SK-N-SH treated with all-trans-retinoic acid at 6 μM for 48 hours (cell line): Measurements from ENCODE around the gene TTC23.

Source experiments
- ATAC-seq: fragments of 200-7000 bp; cut with Tn5 transposase; 3 replicates; pipeline ENCODE4 v1.9.1; 2020; ENCODE audit warnings: mild to moderate bottlenecking, moderate library complexity
- ARNTL ChIP-seq: fragments of 450-650 bp; formaldehyde crosslinking; IDR thresholded peaks from 2 replicates; pipeline ENCODE4 v1.5.0; 2020; ENCODE audit warnings: low read depth, mild to moderate bottlenecking, moderate library complexity, borderline replicate concordance
- ESRRG ChIP-seq: fragments of 250-450 bp; sonication (Bioruptor Pico); IDR thresholded peaks from 2 replicates; pipeline ENCODE4 v1.6.1; 2021; ENCODE audit warnings: mild to moderate bottlenecking
- ISL1 ChIP-seq: fragments of 250-450 bp; sonication (Bioruptor Pico); IDR thresholded peaks from 2 replicates; pipeline ENCODE4 v2.1.2; 2022; ENCODE audit warnings: mild to moderate bottlenecking, moderate library complexity
- OSR1 ChIP-seq: fragments of 250-450 bp; sonication (Bioruptor Pico); IDR thresholded peaks from 2 replicates; pipeline ENCODE4 v1.8.0; 2022; ENCODE audit warnings: moderate library complexity, mild to moderate bottlenecking, inconsistent platforms
- PPARA ChIP-seq: fragments of 250-450 bp; sonication (Bioruptor Pico); IDR thresholded peaks from 2 replicates; pipeline ENCODE4 v1.5.0; 2020; ENCODE audit warnings: mild to moderate bottlenecking, borderline replicate concordance
- RARB ChIP-seq: fragments of 250-450 bp; sonication (Bioruptor Pico); IDR thresholded peaks from 2 replicates; pipeline ENCODE4 v1.8.0; 2021; ENCODE audit warnings: mild to moderate bottlenecking, moderate library complexity
- SNAI2 ChIP-seq: fragments of 250-450 bp; sonication (Bioruptor Pico); IDR thresholded peaks from 2 replicates; pipeline ENCODE4 v1.5.0; 2020; ENCODE audit warnings: mild to moderate bottlenecking, moderate library complexity
- TOX ChIP-seq: fragments of 250-450 bp; sonication (Bioruptor Pico); IDR thresholded peaks from 2 replicates; pipeline ENCODE4 v1.8.0; 2021; ENCODE audit warnings: mild to moderate bottlenecking, moderate library complexity, borderline replicate concordance
- ZC3H10 ChIP-seq: fragments of 250-450 bp; sonication (Bioruptor Pico); IDR thresholded peaks from 2 replicates; pipeline ENCODE4 v1.5.1; 2021; ENCODE audit warnings: mild to moderate bottlenecking, moderate library complexity
- ZFP3 ChIP-seq: fragments of 250-450 bp; sonication (Bioruptor Pico); IDR thresholded peaks from 2 replicates; pipeline ENCODE4 v1.5.0; 2020; ENCODE audit warnings: mild to moderate bottlenecking, moderate library complexity
- ZFP30 ChIP-seq: fragments of 450-650 bp; formaldehyde crosslinking; IDR thresholded peaks from 2 replicates; pipeline ENCODE4 v1.5.0; 2022; ENCODE audit warnings: mild to moderate bottlenecking, moderate library complexity
- ZNF565 ChIP-seq: fragments of 450-650 bp; formaldehyde crosslinking; conservative IDR thresholded peaks from 2 replicates; pipeline ENCODE4 v1.5.0; 2020; ENCODE audit warnings: low read depth, mild to moderate bottlenecking, moderate library complexity
- ZNF70 ChIP-seq: fragments of 450-650 bp; formaldehyde crosslinking; IDR thresholded peaks from 2 replicates; pipeline ENCODE4 v1.5.0; 2020; ENCODE audit warnings: mild to moderate bottlenecking, moderate library complexity
- ZNF8 ChIP-seq: fragments of 450-650 bp; formaldehyde crosslinking; IDR thresholded peaks from 2 replicates; pipeline ENCODE4 v1.5.0; 2020; ENCODE audit warnings: mild to moderate bottlenecking, moderate library complexity
- TF ChIP-seq, protein P1 (sequence below): fragments of 250-450 bp; sonication (Bioruptor Pico); IDR thresholded peaks from 2 replicates; pipeline ENCODE4 v1.8.0; 2021; ENCODE audit warnings: low read depth, mild to moderate bottlenecking, moderate library complexity, borderline replicate concordance
- TF ChIP-seq, protein P2 (sequence below): fragments of 250-450 bp; sonication (Bioruptor Pico); IDR thresholded peaks from 2 replicates; pipeline ENCODE4 v1.5.1; 2021; ENCODE audit warnings: mild to moderate bottlenecking, moderate library complexity
- TF ChIP-seq, protein P3 (sequence below): fragments of 250-450 bp; sonication (Bioruptor Pico); IDR thresholded peaks from 2 replicates; pipeline ENCODE4 v1.8.0; 2020; ENCODE audit warnings: mild to moderate bottlenecking, moderate library complexity, borderline replicate concordance
- TF ChIP-seq, protein P4 (sequence below): fragments of 250-450 bp; sonication (Bioruptor Pico); IDR thresholded peaks from 2 replicates; pipeline ENCODE4 v1.5.1; 2020; ENCODE audit warnings: low read depth, mild to moderate bottlenecking, moderate library complexity
- TF ChIP-seq, protein P5 (sequence below): fragments of 250-450 bp; sonication (Bioruptor Pico); IDR thresholded peaks from 2 replicates; pipeline ENCODE4 v1.5.0; 2020; ENCODE audit warnings: mild to moderate bottlenecking, moderate library complexity

Gene TTC23

DNA sequence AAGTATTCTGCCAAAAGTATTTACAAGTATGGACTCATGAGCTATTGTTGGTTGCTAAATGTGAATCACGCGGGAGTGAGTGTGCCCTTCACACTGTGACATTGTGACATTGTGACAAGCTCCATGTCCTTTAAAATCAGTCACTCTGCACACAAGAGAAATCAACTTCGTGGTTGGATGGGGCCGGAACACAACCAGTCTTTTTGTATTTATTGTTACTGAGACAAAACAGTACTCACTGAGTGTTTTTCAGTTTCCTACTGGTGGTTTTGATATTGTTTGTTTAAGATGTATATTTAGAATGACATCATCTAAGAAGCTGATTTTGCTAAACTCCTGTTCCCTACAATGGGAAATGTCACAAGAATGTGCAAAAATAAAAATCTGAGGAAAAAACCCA is 114.2 kb downstream of the TTC23 start (continued):
- TF ChIP-seq ZC3H10 (CRISPR knock-in tag), result no peak
- TF ChIP-seq ZNF565 (CRISPR knock-in tag), result no peak
- no peak for TF ChIP-seq ZNF70
- no peak for TF ChIP-seq PPARA (CRISPR knock-in tag)

DNA sequence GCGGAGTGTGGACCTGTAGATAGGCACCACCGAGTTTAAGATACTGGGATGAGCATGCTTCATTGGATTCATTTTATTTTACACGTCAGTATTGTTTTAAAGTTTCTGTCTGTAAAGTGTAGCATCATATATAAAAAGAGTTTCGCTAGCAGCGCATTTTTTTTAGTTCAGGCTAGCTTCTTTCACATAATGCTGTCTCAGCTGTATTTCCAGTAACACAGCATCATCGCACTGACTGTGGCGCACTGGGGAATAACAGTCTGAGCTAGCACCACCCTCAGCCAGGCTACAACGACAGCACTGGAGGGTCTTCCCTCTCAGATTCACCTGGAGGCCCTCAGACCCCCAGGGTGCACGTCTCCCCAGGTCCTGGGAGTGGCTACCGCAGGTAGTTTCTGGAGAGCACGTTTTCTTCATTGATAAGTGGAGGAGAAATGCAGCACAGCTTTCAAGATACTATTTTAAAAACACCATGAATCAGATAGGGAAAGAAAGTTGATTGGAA is 115.0 kb downstream of the TTC23 start:
- ATAC-seq, result no peak
- TF ChIP-seq SNAI2 (CRISPR knock-in tag), result no peak
- no peak for TF ChIP-seq PPARA (CRISPR knock-in tag)
- no peak for TF ChIP-seq OSR1

DNA sequence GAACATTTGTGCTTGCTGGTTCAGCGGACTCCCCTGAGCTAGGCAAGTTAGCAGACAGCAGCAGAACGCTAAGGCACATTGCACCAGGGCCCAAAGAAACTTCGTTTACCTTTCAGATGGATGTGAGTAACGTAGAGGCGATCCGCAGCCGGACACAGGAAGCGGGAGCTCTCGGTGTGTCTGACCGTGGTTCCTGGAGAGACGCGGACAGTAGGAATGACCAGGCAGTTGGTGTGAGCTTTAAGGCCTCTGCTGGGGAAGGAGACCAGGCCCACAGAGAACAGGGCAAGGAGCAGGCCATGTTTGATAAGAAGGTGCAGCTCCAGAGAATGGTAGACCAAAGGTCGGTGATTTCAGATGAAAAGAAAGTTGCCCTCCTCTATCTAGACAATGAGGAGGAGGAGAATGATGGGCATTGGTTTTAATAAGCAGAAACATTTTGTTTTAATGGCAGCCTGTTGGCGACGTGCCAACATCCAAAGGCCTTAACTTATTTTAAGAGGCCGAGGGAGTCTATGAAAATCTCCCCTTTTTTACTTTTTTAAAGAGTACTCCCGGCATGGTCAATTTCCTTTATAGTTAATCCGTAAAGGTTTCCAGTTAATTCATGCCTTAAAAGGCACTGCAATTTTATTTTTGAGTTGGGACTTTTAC is 116.6 kb downstream of the TTC23 start:
- ATAC-seq, result no peak
- TF ChIP-seq, protein P1, sequence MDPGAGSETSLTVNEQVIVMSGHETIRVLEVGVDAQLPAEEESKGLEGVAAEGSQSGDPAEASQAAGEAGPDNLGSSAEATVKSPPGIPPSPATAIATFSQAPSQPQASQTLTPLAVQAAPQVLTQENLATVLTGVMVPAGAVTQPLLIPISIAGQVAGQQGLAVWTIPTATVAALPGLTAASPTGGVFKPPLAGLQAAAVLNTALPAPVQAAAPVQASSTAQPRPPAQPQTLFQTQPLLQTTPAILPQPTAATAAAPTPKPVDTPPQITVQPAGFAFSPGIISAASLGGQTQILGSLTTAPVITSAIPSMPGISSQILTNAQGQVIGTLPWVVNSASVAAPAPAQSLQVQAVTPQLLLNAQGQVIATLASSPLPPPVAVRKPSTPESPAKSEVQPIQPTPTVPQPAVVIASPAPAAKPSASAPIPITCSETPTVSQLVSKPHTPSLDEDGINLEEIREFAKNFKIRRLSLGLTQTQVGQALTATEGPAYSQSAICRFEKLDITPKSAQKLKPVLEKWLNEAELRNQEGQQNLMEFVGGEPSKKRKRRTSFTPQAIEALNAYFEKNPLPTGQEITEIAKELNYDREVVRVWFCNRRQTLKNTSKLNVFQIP (CRISPR knock-in tag), result no peak
- TF ChIP-seq ZC3H10 (CRISPR knock-in tag) (no peak), RARB (CRISPR knock-in tag) (no peak), TOX (CRISPR knock-in tag) (no peak), OSR1 (no peak), ZNF70 (no peak), ZNF8 (CRISPR knock-in tag) (no peak), ZNF565 (CRISPR knock-in tag) (no peak), ISL1 (CRISPR knock-in tag) (no peak), ARNTL (CRISPR knock-in tag) (no peak), ZFP3 (no peak), ZFP30 (CRISPR knock-in tag) (no peak), ESRRG (CRISPR knock-in tag) (no peak), PPARA (CRISPR knock-in tag) (no peak), SNAI2 (CRISPR knock-in tag) (no peak)
- TF ChIP-seq, protein P2, sequence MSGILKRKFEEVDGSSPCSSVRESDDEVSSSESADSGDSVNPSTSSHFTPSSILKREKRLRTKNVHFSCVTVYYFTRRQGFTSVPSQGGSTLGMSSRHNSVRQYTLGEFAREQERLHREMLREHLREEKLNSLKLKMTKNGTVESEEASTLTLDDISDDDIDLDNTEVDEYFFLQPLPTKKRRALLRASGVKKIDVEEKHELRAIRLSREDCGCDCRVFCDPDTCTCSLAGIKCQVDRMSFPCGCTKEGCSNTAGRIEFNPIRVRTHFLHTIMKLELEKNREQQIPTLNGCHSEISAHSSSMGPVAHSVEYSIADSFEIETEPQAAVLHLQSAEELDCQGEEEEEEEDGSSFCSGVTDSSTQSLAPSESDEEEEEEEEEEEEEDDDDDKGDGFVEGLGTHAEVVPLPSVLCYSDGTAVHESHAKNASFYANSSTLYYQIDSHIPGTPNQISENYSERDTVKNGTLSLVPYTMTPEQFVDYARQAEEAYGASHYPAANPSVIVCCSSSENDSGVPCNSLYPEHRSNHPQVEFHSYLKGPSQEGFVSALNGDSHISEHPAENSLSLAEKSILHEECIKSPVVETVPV, result no peak
- TF ChIP-seq, protein P3, sequence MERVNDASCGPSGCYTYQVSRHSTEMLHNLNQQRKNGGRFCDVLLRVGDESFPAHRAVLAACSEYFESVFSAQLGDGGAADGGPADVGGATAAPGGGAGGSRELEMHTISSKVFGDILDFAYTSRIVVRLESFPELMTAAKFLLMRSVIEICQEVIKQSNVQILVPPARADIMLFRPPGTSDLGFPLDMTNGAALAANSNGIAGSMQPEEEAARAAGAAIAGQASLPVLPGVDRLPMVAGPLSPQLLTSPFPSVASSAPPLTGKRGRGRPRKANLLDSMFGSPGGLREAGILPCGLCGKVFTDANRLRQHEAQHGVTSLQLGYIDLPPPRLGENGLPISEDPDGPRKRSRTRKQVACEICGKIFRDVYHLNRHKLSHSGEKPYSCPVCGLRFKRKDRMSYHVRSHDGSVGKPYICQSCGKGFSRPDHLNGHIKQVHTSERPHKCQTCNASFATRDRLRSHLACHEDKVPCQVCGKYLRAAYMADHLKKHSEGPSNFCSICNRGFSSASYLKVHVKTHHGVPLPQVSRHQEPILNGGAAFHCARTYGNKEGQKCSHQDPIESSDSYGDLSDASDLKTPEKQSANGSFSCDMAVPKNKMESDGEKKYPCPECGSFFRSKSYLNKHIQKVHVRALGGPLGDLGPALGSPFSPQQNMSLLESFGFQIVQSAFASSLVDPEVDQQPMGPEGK (CRISPR knock-in tag), result no peak
- TF ChIP-seq, protein P4, sequence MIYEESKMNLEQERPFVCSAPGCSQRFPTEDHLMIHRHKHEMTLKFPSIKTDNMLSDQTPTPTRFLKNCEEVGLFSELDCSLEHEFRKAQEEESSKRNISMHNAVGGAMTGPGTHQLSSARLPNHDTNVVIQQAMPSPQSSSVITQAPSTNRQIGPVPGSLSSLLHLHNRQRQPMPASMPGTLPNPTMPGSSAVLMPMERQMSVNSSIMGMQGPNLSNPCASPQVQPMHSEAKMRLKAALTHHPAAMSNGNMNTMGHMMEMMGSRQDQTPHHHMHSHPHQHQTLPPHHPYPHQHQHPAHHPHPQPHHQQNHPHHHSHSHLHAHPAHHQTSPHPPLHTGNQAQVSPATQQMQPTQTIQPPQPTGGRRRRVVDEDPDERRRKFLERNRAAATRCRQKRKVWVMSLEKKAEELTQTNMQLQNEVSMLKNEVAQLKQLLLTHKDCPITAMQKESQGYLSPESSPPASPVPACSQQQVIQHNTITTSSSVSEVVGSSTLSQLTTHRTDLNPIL (CRISPR knock-in tag), result no peak
- TF ChIP-seq, protein P5, sequence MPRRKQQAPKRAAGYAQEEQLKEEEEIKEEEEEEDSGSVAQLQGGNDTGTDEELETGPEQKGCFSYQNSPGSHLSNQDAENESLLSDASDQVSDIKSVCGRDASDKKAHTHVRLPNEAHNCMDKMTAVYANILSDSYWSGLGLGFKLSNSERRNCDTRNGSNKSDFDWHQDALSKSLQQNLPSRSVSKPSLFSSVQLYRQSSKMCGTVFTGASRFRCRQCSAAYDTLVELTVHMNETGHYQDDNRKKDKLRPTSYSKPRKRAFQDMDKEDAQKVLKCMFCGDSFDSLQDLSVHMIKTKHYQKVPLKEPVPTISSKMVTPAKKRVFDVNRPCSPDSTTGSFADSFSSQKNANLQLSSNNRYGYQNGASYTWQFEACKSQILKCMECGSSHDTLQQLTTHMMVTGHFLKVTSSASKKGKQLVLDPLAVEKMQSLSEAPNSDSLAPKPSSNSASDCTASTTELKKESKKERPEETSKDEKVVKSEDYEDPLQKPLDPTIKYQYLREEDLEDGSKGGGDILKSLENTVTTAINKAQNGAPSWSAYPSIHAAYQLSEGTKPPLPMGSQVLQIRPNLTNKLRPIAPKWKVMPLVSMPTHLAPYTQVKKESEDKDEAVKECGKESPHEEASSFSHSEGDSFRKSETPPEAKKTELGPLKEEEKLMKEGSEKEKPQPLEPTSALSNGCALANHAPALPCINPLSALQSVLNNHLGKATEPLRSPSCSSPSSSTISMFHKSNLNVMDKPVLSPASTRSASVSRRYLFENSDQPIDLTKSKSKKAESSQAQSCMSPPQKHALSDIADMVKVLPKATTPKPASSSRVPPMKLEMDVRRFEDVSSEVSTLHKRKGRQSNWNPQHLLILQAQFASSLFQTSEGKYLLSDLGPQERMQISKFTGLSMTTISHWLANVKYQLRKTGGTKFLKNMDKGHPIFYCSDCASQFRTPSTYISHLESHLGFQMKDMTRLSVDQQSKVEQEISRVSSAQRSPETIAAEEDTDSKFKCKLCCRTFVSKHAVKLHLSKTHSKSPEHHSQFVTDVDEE (CRISPR knock-in tag), result no peak

DNA sequence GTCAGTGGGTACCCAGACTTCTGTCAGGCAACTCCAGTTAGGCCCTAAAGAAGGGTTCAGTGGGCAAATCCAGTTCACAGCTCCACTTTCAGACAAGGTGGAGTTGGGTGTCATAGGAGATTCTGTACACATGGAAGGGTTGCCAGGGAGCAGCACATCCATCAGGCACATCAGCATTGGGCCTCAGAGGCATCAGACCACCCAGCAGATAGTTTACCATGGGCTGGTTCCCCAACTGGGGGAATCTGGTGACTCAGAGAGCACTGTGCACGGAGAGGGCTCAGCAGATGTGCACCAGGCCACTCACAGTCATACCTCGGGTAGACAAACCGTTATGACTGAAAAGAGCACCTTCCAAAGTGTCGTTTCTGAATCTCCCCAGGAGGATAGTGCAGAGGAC is 117.3 kb downstream of the TTC23 start:
- no peak for TF ChIP-seq ISL1 (CRISPR knock-in tag)
- TF ChIP-seq TOX (CRISPR knock-in tag), result no peak
- TF ChIP-seq, protein P1 (CRISPR knock-in tag), result no peak
- TF ChIP-seq ARNTL (CRISPR knock-in tag), result no peak
- TF ChIP-seq PPARA (CRISPR knock-in tag), result no peak
- TF ChIP-seq, protein P5 (CRISPR knock-in tag), result no peak
- no peak for ATAC-seq
